Ishikawa (cell line): ENCODE data around the gene NUDT4.

ENCODE experiments used
- CREB1 ChIP-seq: IDR thresholded peaks from 2 replicates; pipeline ENCODE4 v1.6.1; 2012; ENCODE audit warnings: low read depth
- EGR1 ChIP-seq: IDR thresholded peaks from 2 replicates; pipeline ENCODE4 v1.6.1; 2012
- EP300 ChIP-seq: IDR thresholded peaks from 2 replicates; pipeline ENCODE4 v1.6.1; 2012; ENCODE audit warnings: borderline replicate concordance
- FOXM1 ChIP-seq: IDR thresholded peaks from 2 replicates; pipeline ENCODE4 v1.6.1; 2012; ENCODE audit warnings: low read depth, borderline replicate concordance
- NFIC ChIP-seq: IDR thresholded peaks from 2 replicates; pipeline ENCODE4 v1.6.1; 2012
- TAF1 ChIP-seq: IDR thresholded peaks from 2 replicates; pipeline ENCODE4 v1.6.1; 2012; ENCODE audit warnings: low read depth, mild to moderate bottlenecking
- TCF12 ChIP-seq: IDR thresholded peaks from 2 replicates; pipeline ENCODE4 v1.6.1; 2012; ENCODE audit warnings: low read depth
- YY1 ChIP-seq: IDR thresholded peaks from 2 replicates; pipeline ENCODE4 v1.6.1; 2012; ENCODE audit warnings: low read depth
- ZBTB7A ChIP-seq: IDR thresholded peaks from 2 replicates; pipeline ENCODE4 v1.6.1; 2012; ENCODE audit warnings: low read depth

DNA sequence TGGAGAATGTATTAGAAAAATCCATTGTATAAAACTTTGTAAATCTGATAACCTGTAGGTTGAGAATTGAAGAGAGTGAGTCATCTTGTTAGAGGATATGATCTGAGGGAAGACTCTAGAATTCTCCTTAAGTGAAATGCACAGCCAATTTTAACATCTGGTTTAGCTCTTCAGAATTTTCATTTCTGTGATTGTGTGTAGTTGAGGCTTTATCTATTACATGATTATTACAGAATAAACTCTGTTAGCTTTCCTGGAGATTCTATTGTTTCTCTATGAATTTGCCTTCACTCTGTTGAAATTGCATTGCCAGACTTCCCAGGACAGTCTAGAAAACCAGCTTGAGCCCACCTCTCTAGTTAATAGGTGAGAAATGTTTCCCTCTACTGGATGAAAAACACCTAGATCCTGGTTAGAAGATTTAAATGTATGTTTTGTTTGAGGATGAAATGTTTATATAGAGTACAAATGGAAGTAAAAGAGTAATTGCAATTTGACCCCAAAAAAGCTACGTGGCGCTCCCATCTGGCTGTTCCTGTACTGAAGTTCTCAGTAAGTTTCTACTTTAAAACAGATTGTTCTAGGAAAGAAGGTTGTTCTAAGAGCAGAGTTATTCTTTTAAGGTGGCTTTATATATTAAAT, 2.9 kb downstream of the NUDT4 start:
- no peak for TF ChIP-seq EP300
- TF ChIP-seq TAF1 = no peak
- TF ChIP-seq FOXM1 = no peak
- TF ChIP-seq CREB1 = no peak
- TF ChIP-seq EGR1 = no peak
- no peak for TF ChIP-seq ZBTB7A
- no peak for TF ChIP-seq YY1
- no peak for TF ChIP-seq NFIC
- no peak for TF ChIP-seq TCF12
